Left ventricle myocardium inferior (tissue), 1 donor: ENCODE results near the gene TMEM243. TPM values are rescaled to one million over a fixed set of nuclear protein-coding genes. Genes with fewer than 3 reads are reported as not detected.
"Not testable (repeated sequence)": the region's sequence is repeated elsewhere in the genome, so short reads cannot be mapped to it uniquely, and the experiment has no call there.

ENCODE experiments used
- DNase-seq: peaks from one replicate; pipeline ENCODE4 v3.0.0-alpha.2; 2020
- H3K27ac ChIP-seq: fragments of 200-600 bp; replicated peaks from 2 replicates; pipeline ENCODE4 v1.8.0; 2021
- H3K27me3 ChIP-seq: fragments of 200-600 bp; 2 replicates; pipeline ENCODE4 v1.8.0; 2021; ENCODE audit warnings: low read depth
- H3K36me3 ChIP-seq: fragments of 200-600 bp; 2 replicates; pipeline ENCODE4 v1.8.0; 2021
- H3K4me1 ChIP-seq: fragments of 200-600 bp; 2 replicates; pipeline ENCODE4 v1.8.0; 2021
- H3K4me3 ChIP-seq: fragments of 200-600 bp; 2 replicates; pipeline ENCODE4 v1.8.0; 2021; ENCODE audit warnings: mild to moderate bottlenecking, moderate library complexity
- H3K9me3 ChIP-seq: fragments of 200-600 bp; replicated peaks from 2 replicates; pipeline ENCODE4 v1.8.0; 2021
- CTCF ChIP-seq: fragments of 200-600 bp; IDR thresholded peaks from 2 replicates; pipeline ENCODE4 v1.8.0; 2021; ENCODE audit warnings: antibody characterized with exemption, mild to moderate bottlenecking, borderline replicate concordance
- intact Hi-C: fragments of 100-400 bp; cut with micrococcal nuclease; formaldehyde crosslinking; loops from one replicate; pipeline ENCODE4 v1.11.0; 2022
- long read RNA-seq: library from polyadenylated mRNA; unstranded; transcript quantifications from one replicate; pipeline ENCODE4 v2.0.0, GENCODE V29; 2021
- total RNA-seq: library from RNA; stranded (reverse); fragmentation: NEBNext Ultra II Directional; extraction: Animal tissue kit (Norgen Biotek cat#: 25700); gene quantifications from one replicate; pipeline ENCODE4 v1.2.1, GENCODE V29; 2021
- donor health status: DM: no; HTN: yes; CAD: no; lungs with severe emphysema.

The TMEM243 gene
- 4.4 TPM for total RNA-seq
- long read RNA-seq, partial matches to known transcripts: 1 of 7 reads
- long read RNA-seq, other reads (novel, unspliced or antisense): 1 of 7 reads

- H3K9me3 ChIP-seq: no peaks in the 10 kb centered on the region
- no peaks in the 10 kb centered on the region for H3K36me3 ChIP-seq
- DNase-seq: peak; percentile 84
- H3K4me1 ChIP-seq: peaks cover 50% of the 10 kb centered on the region
- intact Hi-C loops: no loop called here
- peaks cover 13% of the 10 kb centered on the region for H3K27me3 ChIP-seq
- peak within 1 kb of the TSS; percentile 95 for H3K4me3 ChIP-seq
- peak within 1 kb of the TSS; percentile 91 for H3K27ac ChIP-seq
- TF ChIP-seq CTCF: no peak
Observed at GRCh38 chr7:87219545-87220025, at the start of gene TMEM243. Gene TMEM243, minus strand, starts transcription at chr7:87219732. Its CDS starts 229 bp downstream, at chr7:87219503.

GRCh38 chr7:87267239-87267900, 47.8 kb upstream of the TMEM243 start:
- H3K4me1 ChIP-seq: no peaks in the 10 kb centered on the region
- peaks cover 12% of the 10 kb centered on the region for H3K27me3 ChIP-seq
- intact Hi-C loops: no loop called here
- no peak for DNase-seq
- TF ChIP-seq CTCF: no peak
- no peaks in the 10 kb centered on the region for H3K36me3 ChIP-seq
- no peak overlapping the region for H3K4me3 ChIP-seq
- H3K9me3 ChIP-seq: peaks cover 8% of the 10 kb centered on the region
- no peak overlapping the region for H3K27ac ChIP-seq

GRCh38 chr7:87263537-87263936, 44.0 kb upstream of the TMEM243 start:
- H3K36me3 ChIP-seq: no peaks in the 10 kb centered on the region
- TF ChIP-seq CTCF: no peak
- peaks cover 12% of the 10 kb centered on the region for H3K27me3 ChIP-seq
- H3K4me3 ChIP-seq: no peak overlapping the region
- no peak overlapping the region for H3K27ac ChIP-seq
- intact Hi-C loops: no loop called here
- no peaks in the 10 kb centered on the region for H3K4me1 ChIP-seq
- DNase-seq: no peak
- H3K9me3 ChIP-seq: peaks cover 16% of the 10 kb centered on the region

GRCh38 chr7:87253589-87254087, 34.1 kb upstream of the TMEM243 start:
- TF ChIP-seq CTCF: no peak
- peaks cover 3% of the 10 kb centered on the region for H3K9me3 ChIP-seq
- H3K4me1 ChIP-seq: no peaks in the 10 kb centered on the region
- DNase-seq: no peak
- no peaks in the 10 kb centered on the region for H3K27me3 ChIP-seq
- H3K27ac ChIP-seq: no peak overlapping the region
- intact Hi-C loops: no loop called here
- no peaks in the 10 kb centered on the region for H3K36me3 ChIP-seq
- H3K4me3 ChIP-seq: no peak overlapping the region

- intact Hi-C loops, H3K27me3 ChIP-seq, H3K9me3 ChIP-seq, H3K36me3 ChIP-seq, H3K27ac ChIP-seq, H3K4me1 ChIP-seq, H3K4me3 ChIP-seq, DNase-seq: not testable (repeated sequence)
Observed at GRCh38 chr7:87245671-87246070, 26.1 kb upstream of the TMEM243 start.

GRCh38 chr7:87238464-87239051, 19.0 kb upstream of the TMEM243 start:
- not testable (repeated sequence) for DNase-seq, H3K4me3 ChIP-seq, H3K36me3 ChIP-seq, H3K27ac ChIP-seq, H3K4me1 ChIP-seq, H3K9me3 ChIP-seq
- peaks cover 15% of the 10 kb centered on the region for H3K27me3 ChIP-seq
- intact Hi-C loops: loop anchor here (5.0 kb wide), 1 partner anchor 301 kb away; no protein-coding TSS in a partner anchor
